ENCODE results near the gene LIG1. TPM values are rescaled to one million over a fixed set of nuclear protein-coding genes. Genes with fewer than 3 reads are reported as not detected.

LIG1 gene
- total RNA-seq, 1 experiment from 2014 or later, result 115 TPM

DNA sequence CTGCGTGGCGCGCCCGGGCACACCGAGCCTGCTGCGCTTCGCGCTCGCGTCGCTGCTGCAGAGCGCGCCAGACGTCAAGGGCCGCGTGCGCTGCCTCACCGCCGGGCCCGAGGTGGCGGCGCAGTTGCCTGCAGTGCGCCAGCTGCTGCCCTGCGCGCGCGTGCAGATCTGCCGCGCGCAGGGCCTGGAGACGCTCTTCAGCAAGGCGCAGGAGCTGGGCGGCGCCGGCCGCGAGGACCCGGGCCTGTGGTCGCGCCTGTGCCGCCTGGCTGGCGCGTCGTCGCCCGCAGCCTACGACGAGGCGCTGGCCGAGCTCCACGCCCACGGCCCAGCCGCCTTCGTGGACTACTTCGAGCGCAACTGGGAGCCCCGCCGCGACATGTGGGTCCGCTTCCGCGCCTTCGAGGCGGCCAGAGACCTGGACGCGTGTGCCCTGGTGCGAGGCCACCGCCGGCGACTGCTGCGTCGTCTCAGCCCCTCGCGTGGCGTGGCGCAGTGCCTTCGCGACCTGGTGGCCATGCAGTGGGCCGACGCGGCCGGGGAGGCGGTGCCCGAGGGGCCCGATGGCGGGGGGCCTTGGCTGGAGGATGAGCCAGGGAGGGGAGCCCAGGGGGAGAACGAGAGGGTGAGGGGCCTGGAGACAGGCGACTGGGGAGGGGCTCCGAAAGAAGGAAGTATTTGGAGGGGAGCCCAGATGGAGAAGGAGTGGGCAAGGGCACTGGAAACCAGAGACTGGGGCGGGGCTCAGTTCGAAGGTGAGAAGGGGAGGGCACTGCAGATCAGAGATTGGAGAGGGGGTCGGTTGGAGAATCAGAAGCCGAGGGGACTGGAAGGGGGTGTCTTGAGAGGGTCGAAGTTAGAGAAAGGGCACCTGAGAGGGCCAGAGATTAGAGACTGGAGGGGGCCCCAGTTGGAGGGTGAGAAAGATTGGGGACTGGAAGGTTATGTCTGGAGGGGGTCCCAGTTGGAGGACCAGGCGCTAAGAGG lies 25.0 kb upstream of the LIG1 start:
- Histone ChIP-seq H2BK20ac (ENCODE audit: low read depth, low read length, poor library complexity, severe bottlenecking) (no peak overlapping the region), H3K23me2 (ENCODE audit: insufficient read length, low read depth, low read length, poor library complexity, severe bottlenecking) (no peaks in the 10 kb centered on the region), H3K4me2 (ENCODE audit: insufficient read depth, insufficient read length, low read length) (no peak overlapping the region), H3T11ph (ENCODE audit: low read length) (no peak overlapping the region), H3K79me1 (ENCODE audit: insufficient read depth, low read depth, low read length, poor library complexity, severe bottlenecking) (no peaks in the 10 kb centered on the region), H3K14ac (ENCODE audit: insufficient read depth, low read length) (no peak overlapping the region), H3K79me2 (ENCODE audit: insufficient read depth, low read length) (no peaks in the 10 kb centered on the region), H3K18ac (ENCODE audit: insufficient read length, low read depth, low read length) (no peak overlapping the region), H2BK15ac (ENCODE audit: low read depth, low read length) (no peak overlapping the region), H2BK12ac (ENCODE audit: insufficient read length, low read depth, low read length) (no peak overlapping the region), H3K4me1 (ENCODE audit: insufficient read depth, low read length) (0 out of 2 replicates have a peak, but pooled peaks cover 2% of the 10 kb centered on the region), H3K23ac (ENCODE audit: insufficient read length, low read depth, low read length) (no peak overlapping the region), H3K9me3 (ENCODE audit: control insufficient read depth, low read depth, low read length) (no peaks in the 10 kb centered on the region), H2AFZ (ENCODE audit: low read length) (no peak overlapping the region), H2BK120ac (ENCODE audit: low read depth, low read length, poor library complexity, severe bottlenecking) (no peak overlapping the region), H3K27ac (ENCODE audit: insufficient read length, low read depth, low read length) (no peak overlapping the region), H3K27me3 (ENCODE audit: insufficient read depth, low read length) (no peaks in the 10 kb centered on the region), H4K91ac (ENCODE audit: insufficient read length, low read depth, low read length) (no peak overlapping the region), H3K56ac (ENCODE audit: insufficient read length, low read depth, low read length) (no peak overlapping the region), H2BK5ac (ENCODE audit: insufficient read length, low read length) (no peak overlapping the region), H3K4ac (ENCODE audit: low read depth, low read length) (no peak overlapping the region), H4K20me1 (ENCODE audit: control insufficient read depth, insufficient read depth, insufficient read length) (no peaks in the 10 kb centered on the region), H4K5ac (ENCODE audit: insufficient read length, low read depth, low read length) (no peak overlapping the region), H4K8ac (replicated peaks; ENCODE audit: insufficient read length, low read depth, low read length) (no peak overlapping the region), H2AK5ac (ENCODE audit: insufficient read length, low read length) (no peak overlapping the region), H3K9ac (ENCODE audit: extremely low read depth, insufficient read length, low read length) (no peak overlapping the region)
- DNase-seq, result no peak
- TF ChIP-seq, protein P1, sequence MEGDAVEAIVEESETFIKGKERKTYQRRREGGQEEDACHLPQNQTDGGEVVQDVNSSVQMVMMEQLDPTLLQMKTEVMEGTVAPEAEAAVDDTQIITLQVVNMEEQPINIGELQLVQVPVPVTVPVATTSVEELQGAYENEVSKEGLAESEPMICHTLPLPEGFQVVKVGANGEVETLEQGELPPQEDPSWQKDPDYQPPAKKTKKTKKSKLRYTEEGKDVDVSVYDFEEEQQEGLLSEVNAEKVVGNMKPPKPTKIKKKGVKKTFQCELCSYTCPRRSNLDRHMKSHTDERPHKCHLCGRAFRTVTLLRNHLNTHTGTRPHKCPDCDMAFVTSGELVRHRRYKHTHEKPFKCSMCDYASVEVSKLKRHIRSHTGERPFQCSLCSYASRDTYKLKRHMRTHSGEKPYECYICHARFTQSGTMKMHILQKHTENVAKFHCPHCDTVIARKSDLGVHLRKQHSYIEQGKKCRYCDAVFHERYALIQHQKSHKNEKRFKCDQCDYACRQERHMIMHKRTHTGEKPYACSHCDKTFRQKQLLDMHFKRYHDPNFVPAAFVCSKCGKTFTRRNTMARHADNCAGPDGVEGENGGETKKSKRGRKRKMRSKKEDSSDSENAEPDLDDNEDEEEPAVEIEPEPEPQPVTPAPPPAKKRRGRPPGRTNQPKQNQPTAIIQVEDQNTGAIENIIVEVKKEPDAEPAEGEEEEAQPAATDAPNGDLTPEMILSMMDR (conservative IDR thresholded peaks at IDR 0.05), result no peak
- no peak overlapping the region for H3K4me3 Mint-ChIP-seq
- H3K4me1 Mint-ChIP-seq, result peaks cover 24 to 29% of the 10 kb centered on the region in 2 experiments
- WGBS (ENCODE audit: extremely low coverage, insufficient read length, low lambda C conversion rate), result no CpG with 5 or more reads among the region's 95 CpGs
- H3K27me3 Mint-ChIP-seq (ENCODE audit: low read depth), result no peaks in the 10 kb centered on the region; the same call in 1 of the 2 replicates
- H3K27ac Mint-ChIP-seq, result peak overlapping the region; percentile 29 to 94 (median 39); a peak in 3 of 7 replicates
- H3K9me3 Mint-ChIP-seq, result peaks cover 0 to 3% of the 10 kb centered on the region in 2 experiments; a peak in 1 of 5 replicates
- H3K36me3 Mint-ChIP-seq (ENCODE audit: insufficient read depth in 1 of 3, low read depth in 3 of 3), result peaks cover 6 to 19% (median 8%) of the 10 kb centered on the region in 3 experiments; a peak in 6 of 7 replicates

Measured in H9 (cell line).